DMS79 treated with DMSO at 0.1 percent for 48 hours (cell line): Measurements from ENCODE around the gene TGFBI.

Experiments
- DNase-seq: peaks from one replicate; lab custom pipeline; 2025; lab: John Stamatoyannopoulos, UW

TGFBI gene

DNA sequence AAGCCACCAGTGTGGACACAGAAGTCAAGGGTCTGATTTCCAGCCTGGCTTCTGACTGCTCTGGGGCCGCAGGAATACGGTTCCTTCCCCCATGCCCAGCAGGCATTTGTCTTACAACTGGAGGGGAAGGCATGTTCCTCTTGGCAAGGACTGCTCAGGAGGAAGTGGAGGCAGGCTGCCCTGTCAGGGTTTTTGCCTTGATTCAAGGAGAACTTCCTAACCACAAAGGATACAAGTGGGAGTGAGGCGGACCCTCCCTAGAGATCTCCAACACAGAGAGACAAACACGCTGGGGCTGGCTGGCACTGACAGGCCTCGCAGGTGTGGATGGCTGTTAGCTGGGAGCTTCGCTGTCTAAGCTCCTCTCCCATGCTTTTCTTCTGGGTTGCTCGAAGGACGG lies 19.1 kb downstream of the TGFBI start:
- DNase-seq, result no peak

- DNase-seq, result no peak
These were observed 20.2 kb downstream of the TGFBI start for GRCh38 chr5:136048966-136049365.

DNA sequence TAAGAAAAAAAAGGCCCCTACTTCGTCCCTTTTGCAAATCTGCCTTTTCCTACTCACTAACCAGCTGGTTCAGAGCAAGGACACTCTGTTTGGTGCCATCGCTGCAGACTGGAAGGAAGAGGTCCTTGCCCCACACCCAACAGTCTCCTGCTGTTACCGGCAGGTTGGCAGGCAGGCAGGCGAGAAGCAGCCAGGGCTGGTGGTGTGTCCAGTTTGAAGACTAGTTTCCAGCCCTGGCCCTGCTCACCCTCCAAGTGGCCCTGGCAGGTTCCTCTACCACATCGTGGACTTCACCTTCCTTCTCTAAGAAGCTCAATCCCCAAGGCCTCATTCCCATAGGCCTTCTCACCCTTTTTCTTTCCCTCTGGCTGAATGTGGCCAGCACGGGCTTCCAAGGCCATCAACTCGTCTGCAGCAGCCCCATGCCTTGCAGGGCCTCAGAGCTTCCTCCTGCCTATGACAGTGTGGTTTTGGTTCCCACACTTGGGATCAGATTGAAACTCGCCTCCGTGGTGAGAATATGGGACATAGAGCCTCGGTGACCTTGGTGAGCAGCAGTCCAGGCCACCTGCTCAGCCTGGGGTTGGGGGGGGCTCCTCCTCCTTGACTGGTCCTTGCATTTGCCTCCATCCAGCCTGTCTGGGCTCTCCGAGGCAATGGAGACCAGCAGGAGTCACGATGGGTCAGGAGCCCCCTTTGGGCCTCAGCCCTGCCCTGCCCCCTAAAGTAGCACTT lies 22.9 kb downstream of the TGFBI start:
- DNase-seq, result no peak

GRCh38 chr5:136052692-136053335 lies 24.0 kb downstream of the TGFBI start:
- no peak for DNase-seq

GRCh38 chr5:136053336-136054141 lies 24.8 kb downstream of the TGFBI start:
- no peak for DNase-seq

DNA sequence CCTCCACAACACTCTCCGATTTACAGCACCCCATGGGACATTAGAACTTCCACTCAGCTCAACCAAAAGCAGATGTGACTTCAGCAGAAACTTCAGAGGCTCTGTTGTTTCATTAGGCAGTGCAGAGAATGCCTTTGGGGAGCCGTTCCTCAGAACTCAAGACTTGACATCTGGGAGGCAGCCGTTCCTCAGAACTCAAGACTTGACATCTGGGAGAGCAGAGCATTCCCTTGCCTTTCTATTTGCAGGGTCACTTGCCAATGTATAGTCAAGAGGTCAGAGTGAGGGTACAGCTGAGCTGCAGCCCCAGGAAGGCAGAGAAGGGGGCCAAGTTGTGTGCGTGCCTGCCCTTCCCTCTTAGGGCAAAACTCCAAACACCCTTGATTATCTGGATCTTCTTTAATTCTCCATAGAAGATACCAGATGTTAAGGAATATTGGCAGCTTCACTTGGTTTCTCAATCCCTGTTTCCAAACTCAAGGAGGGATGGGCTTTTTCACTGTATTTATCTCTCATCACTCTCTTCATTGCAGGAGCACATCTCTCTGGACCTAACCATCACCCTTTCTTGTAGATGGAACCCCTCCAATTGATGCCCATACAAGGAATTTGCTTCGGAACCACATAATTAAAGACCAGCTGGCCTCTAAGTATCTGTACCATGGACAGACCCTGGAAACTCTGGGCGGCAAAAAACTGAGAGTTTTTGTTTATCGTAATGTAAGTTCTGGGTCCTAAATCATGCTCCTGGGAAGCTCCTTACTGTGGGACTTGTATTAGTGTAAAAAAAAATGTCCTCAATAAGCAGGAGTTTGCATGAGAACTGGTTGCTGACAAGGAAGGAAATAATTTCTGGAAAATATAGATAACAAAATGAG lies 25.6 kb downstream of the TGFBI start:
- DNase-seq, result no peak

GRCh38 chr5:136055612-136056309 lies 27.0 kb downstream of the TGFBI start:
- no peak for DNase-seq

GRCh38 chr5:136056336-136056735 lies 27.5 kb downstream of the TGFBI start:
- DNase-seq, result no peak

DNA sequence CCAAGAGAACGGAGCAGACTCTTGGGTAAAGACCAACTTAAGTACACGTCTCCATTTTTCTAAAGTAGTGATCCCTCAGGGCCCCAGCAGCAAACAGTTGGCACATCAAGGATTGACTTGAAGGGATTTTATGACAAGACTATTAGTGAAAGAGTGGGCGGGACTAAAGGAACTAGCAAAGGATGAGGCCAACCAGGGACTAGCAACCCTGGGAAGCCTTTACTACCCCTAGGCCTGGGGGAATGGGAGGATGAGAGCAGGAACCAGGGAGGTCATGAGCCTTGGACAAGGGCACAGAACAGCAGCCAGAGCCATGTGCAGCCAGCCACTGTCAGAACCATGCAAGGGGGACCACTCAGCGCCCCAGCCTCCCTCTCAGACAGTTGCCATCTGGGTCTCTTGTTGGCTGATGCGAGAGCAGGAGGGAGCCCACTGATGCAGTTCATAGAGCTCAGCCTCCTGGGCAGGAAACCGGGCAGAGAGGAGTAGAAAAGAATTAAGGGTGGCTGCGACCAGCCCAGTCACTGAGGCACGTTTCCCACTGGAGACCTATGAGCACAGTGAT lies 28.1 kb downstream of the TGFBI start:
- DNase-seq, result no peak

DNA sequence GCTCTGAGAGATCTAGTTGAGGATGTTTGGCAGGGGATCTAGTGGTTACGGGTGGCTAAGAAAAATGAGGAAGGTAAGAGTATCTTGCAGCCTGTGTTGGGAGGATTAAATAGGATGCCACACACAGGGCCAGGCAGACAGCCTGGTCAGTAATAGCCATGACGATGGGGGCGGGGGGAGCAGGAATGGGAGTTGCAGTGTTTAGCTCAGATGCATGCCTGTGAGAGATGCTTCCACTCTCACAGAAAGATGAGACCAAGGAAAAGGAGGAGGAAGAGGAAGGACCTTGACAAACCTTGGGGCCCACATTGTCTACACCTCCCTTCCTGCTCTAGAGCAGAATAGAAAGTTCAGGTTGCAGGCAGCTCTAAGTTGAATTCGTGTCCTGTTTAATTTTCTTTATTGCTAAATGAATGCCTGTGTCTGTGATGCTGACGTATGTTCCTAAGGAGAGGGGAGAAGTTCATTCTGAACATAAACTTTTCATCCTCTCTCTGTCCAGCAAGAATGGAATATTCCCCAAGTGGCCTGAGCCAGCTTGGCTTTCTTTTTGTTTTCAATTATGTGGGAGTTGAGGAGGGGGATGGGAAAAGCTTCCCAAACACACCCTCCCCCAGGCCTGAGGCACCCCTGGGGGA lies 28.7 kb downstream of the TGFBI start:
- no peak for DNase-seq

GRCh38 chr5:136058039-136058971 lies 29.5 kb downstream of the TGFBI start:
- DNase-seq, result no peak

- no peak for DNase-seq
These were observed 30.2 kb downstream of the TGFBI start for GRCh38 chr5:136058972-136059354.

DNA sequence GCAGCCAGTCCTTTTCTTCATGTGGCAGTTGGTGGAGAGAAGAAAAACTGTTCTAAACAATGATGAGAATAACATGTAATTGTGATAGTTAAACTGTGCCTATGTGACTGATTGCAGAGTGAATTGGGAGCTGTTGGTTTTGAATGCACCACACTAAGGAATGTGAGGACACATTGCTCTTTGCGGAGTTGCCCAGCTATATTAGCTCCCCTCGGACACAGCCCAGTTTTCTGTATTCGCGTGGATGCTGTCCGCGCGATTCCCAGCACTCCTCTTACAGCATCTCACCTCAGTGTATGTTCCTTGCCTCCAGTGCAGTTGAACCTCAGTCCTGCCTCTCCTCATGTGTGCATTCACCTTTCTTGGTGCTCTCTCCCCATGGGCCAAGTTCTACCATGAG lies 32.2 kb downstream of the TGFBI start:
- DNase-seq, result no peak

DNA sequence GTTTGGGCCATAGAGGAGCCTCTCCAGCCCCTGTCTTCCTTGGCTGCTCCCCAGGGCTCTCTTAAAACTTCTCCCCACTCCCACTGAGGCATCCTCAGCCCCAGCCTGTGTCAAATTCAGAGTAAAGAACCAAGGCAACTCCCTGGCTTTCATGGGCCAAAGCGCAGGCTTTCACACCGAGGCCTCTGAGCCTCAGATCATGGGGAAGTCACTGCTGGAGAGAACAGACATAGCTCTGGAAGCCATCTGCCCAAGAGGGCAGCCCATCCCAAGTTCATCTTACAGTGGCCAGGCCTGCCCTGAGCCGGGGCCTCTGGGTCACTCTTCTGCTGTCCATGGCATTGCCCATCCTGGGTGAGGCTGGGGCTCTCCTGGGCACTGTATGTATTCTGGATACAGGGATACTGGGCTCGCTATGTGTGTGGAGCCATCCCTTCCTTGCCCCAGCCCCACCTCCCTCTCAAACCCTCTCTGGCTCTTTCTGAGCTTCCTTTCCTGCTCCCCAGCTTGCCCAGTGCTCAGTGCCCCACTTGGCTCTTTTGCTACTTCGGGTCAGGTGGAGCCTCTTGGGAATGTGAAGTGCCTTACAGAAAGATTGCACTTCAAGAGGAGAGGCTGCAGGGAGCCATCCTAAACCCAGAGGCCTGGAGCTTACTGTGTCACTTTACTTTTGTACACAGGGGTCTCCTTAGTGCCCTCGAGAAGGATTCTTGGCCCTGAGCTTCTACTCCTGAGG lies 33.0 kb downstream of the TGFBI start:
- peak; percentile 2 for DNase-seq

- peak; percentile 18 for DNase-seq
These were observed 33.8 kb downstream of the TGFBI start for GRCh38 chr5:136062366-136063274.

DNA sequence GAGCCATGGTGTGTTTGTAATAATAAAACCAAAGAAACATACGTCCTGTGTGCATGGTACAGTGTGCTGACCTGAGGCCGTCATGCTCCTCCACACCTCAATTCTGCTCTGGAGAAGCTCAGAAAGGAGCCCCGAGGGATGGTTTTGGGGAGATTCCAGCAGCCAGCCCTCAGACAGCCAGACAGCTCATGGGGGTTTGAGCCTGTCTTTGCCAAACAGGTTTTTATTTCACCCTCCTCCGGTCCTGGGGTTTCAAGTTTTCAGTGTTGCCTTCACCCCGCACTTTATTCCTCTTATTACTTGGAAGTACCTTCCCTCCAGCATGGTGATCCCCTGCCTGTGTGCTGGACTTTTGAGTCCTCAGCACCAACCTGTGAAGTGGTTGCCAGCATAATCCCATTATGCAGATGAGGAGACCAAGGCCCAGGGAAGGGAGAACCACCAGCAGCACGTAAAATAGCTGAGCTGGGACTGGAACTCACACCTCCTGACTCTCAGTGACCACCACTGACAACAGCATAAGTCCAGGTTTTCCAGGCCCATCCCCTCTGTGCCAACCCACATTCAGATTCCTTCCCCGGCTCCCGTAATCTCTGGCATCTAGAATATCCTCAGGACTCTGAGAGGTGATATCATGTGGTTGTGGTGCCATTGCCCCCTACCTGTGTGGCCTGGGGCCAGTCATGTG lies 35.1 kb downstream of the TGFBI start:
- no peak for DNase-seq

DNA sequence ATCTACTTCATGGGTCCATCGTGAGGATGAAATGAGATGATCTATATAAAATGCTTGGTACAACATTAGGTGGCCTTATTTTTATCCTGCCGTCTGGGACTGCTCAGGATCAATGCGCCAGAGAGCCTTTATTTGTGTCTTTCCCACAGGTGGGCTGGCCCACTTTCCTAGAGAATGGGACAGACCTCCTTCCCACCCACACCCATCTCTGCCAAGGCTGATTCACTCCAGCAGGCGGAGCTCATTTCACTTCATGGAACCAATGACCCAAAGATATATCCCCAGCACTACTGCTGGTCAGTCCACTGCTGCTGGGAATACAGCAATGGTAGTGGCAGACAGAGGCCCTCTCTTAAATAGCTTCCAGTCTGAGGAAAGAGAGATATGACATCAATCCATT lies 35.7 kb downstream of the TGFBI start:
- DNase-seq, result no peak
